NB4 (cell line): ENCODE data around the gene PDCL3.

Experiments used
- DNase-seq: peaks from one replicate; pipeline ENCODE4 v3.0.0; 2010; ENCODE audit warnings: low read depth
- H3K4me3 ChIP-seq: one replicate; pipeline ENCODE4 v1.5.1; 2011; ENCODE audit warnings: mild to moderate bottlenecking, low read depth, low read length, moderate library complexity
- MYC ChIP-seq: IDR thresholded peaks from 2 replicates; pipeline ENCODE4 v1.6.1; 2011; ENCODE audit warnings: low read depth, low read length
- POLR2A ChIP-seq: IDR thresholded peaks from 2 replicates; pipeline ENCODE4 v1.6.1; 2011; ENCODE audit warnings: mild to moderate bottlenecking; ENCODE audit not compliant: insufficient read length; ENCODE audit errors: extremely low read depth
- TF ChIP-seq, protein P1 (sequence below): IDR thresholded peaks from 2 replicates; pipeline ENCODE4 v1.6.1; 2011; ENCODE audit warnings: low read depth, low read length
- TF ChIP-seq, protein P2 (sequence below): IDR thresholded peaks from one replicate; pipeline ENCODE4 v1.5.1; 2012; ENCODE audit warnings: low read depth, low read length

Gene PDCL3

DNA sequence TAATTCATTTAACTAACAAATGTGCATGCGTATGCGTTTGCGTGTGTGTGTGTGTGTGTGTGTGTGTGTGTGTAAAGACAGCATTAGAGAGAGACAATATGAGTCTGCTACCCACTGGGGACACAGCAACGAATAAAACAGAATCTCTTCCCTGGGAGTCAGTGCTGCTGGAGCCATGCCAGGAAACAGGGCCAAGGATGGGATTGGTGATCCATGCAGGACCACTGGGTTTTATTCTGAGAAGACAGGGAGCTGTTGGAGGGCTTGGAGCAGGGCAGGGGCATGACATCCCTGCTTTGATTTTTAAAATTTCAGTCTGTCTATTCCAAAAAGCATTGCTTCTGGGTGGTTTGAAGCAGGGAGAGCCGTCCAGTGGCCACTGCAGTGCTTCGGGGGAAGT is 62.9 kb downstream of the PDCL3 start:
- no peak overlapping the region for H3K4me3 ChIP-seq
- TF ChIP-seq, protein P1, sequence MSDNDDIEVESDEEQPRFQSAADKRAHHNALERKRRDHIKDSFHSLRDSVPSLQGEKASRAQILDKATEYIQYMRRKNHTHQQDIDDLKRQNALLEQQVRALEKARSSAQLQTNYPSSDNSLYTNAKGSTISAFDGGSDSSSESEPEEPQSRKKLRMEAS = no peak
- TF ChIP-seq POLR2A (no peak), MYC (no peak)
- TF ChIP-seq, protein P2, sequence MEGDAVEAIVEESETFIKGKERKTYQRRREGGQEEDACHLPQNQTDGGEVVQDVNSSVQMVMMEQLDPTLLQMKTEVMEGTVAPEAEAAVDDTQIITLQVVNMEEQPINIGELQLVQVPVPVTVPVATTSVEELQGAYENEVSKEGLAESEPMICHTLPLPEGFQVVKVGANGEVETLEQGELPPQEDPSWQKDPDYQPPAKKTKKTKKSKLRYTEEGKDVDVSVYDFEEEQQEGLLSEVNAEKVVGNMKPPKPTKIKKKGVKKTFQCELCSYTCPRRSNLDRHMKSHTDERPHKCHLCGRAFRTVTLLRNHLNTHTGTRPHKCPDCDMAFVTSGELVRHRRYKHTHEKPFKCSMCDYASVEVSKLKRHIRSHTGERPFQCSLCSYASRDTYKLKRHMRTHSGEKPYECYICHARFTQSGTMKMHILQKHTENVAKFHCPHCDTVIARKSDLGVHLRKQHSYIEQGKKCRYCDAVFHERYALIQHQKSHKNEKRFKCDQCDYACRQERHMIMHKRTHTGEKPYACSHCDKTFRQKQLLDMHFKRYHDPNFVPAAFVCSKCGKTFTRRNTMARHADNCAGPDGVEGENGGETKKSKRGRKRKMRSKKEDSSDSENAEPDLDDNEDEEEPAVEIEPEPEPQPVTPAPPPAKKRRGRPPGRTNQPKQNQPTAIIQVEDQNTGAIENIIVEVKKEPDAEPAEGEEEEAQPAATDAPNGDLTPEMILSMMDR = no peak
- no peak for DNase-seq
